KMS-11 (cell line): ENCODE measurements around the gene CARD19.

Experiments used
- H2AFZ ChIP-seq: fragments of 200-600 bp; sonication (generic); 2 replicates; pipeline ENCODE4 v1.6.1; 2016; ENCODE audit warnings: antibody characterized with exemption, mixed run types, low read depth
- H3K27ac ChIP-seq: fragments of 200-600 bp; sonication (generic); 2 replicates; pipeline ENCODE4 v1.6.1; 2016; ENCODE audit warnings: mild to moderate bottlenecking, mixed run types
- H3K27me3 ChIP-seq: fragments of 200-600 bp; sonication (generic); 2 replicates; pipeline ENCODE4 v1.6.1; 2017; ENCODE audit warnings: mild to moderate bottlenecking, low read depth, mixed run types, moderate library complexity; ENCODE audit not compliant: insufficient read depth
- H3K36me3 ChIP-seq: fragments of 200-600 bp; sonication (generic); 2 replicates; pipeline ENCODE4 v1.6.1; 2017; ENCODE audit warnings: mild to moderate bottlenecking, mixed run types; ENCODE audit not compliant: insufficient read depth
- H3K4me1 ChIP-seq: fragments of 200-600 bp; sonication (generic); 2 replicates; pipeline ENCODE4 v1.6.1; 2016; ENCODE audit warnings: mild to moderate bottlenecking, low read depth, mixed run types; ENCODE audit not compliant: poor library complexity, severe bottlenecking
- H3K4me2 ChIP-seq: fragments of 200-600 bp; sonication (generic); 2 replicates; pipeline ENCODE4 v1.7.0; 2016; ENCODE audit warnings: mild to moderate bottlenecking, mixed run types
- H3K4me3 ChIP-seq: fragments of 200-600 bp; sonication (generic); IDR thresholded peaks from 2 replicates; pipeline ENCODE4 v1.6.1; 2017; ENCODE audit warnings: low read depth, low read length, mixed read lengths; ENCODE audit not compliant: insufficient read depth
- H3K79me2 ChIP-seq: fragments of 200-600 bp; sonication (generic); 2 replicates; pipeline ENCODE4 v1.6.1; 2016; ENCODE audit warnings: low read depth, mixed run types; ENCODE audit not compliant: insufficient read depth
- H3K9ac ChIP-seq: fragments of 200-600 bp; sonication (generic); 2 replicates; pipeline ENCODE4 v1.6.1; 2016; ENCODE audit warnings: mild to moderate bottlenecking, mixed run types
- H4K20me1 ChIP-seq: fragments of 200-600 bp; sonication (generic); 2 replicates; pipeline ENCODE4 v1.6.1; 2016; ENCODE audit warnings: mild to moderate bottlenecking, mixed run types; ENCODE audit not compliant: insufficient read depth
- TF ChIP-seq, protein P1 (sequence below): fragments of 200-600 bp; sonication (generic); conservative IDR thresholded peaks from 2 replicates; pipeline ENCODE4 v1.6.1; 2017; ENCODE audit warnings: low read depth, mild to moderate bottlenecking, antibody characterized with exemption, low read length, moderate library complexity, mixed read lengths

CARD19 gene

DNA sequence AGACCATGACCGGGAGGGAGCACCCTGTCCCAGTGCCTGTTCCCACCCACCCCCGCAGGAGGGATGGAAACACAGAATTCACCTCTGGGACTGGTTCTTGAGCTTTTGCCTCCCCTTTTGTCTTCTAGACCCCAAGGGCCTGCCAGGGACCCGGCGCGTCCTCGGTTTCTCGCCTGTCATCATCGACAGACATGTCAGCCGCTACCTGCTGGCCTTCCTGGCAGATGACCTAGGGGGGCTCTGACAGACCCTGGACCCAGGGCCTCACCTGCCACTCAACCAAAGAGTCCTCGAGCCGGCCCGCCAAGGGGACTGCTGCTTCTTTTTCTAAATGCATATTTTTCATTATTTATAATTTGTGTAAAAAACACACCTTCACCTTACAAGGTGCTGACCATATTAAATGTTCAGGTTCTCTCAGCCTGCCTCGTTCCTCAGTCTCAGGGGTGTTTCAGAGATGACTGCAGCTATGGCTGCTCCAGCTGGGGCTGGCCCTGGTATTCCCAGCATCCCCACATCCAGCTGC is 16.9 kb downstream of the CARD19 start:
- Histone ChIP-seq H3K4me1 (peaks cover 36% of the 10 kb centered on the region), H2AFZ (no peak overlapping the region), H3K27me3 (no peaks in the 10 kb centered on the region), H3K4me2 (peak overlapping the region; percentile 53; the same call in 1 of the 2 replicates), H4K20me1 (no peaks in the 10 kb centered on the region), H3K9ac (no peak overlapping the region; the same call in 1 of the 2 replicates), H3K79me2 (no peaks in the 10 kb centered on the region), H3K36me3 (no peaks in the 10 kb centered on the region), H3K27ac (peak overlapping the region; percentile 19; the same call in 1 of the 2 replicates), H3K4me3 (no peak overlapping the region)
- TF ChIP-seq, protein P1, sequence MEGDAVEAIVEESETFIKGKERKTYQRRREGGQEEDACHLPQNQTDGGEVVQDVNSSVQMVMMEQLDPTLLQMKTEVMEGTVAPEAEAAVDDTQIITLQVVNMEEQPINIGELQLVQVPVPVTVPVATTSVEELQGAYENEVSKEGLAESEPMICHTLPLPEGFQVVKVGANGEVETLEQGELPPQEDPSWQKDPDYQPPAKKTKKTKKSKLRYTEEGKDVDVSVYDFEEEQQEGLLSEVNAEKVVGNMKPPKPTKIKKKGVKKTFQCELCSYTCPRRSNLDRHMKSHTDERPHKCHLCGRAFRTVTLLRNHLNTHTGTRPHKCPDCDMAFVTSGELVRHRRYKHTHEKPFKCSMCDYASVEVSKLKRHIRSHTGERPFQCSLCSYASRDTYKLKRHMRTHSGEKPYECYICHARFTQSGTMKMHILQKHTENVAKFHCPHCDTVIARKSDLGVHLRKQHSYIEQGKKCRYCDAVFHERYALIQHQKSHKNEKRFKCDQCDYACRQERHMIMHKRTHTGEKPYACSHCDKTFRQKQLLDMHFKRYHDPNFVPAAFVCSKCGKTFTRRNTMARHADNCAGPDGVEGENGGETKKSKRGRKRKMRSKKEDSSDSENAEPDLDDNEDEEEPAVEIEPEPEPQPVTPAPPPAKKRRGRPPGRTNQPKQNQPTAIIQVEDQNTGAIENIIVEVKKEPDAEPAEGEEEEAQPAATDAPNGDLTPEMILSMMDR, result no peak

DNA sequence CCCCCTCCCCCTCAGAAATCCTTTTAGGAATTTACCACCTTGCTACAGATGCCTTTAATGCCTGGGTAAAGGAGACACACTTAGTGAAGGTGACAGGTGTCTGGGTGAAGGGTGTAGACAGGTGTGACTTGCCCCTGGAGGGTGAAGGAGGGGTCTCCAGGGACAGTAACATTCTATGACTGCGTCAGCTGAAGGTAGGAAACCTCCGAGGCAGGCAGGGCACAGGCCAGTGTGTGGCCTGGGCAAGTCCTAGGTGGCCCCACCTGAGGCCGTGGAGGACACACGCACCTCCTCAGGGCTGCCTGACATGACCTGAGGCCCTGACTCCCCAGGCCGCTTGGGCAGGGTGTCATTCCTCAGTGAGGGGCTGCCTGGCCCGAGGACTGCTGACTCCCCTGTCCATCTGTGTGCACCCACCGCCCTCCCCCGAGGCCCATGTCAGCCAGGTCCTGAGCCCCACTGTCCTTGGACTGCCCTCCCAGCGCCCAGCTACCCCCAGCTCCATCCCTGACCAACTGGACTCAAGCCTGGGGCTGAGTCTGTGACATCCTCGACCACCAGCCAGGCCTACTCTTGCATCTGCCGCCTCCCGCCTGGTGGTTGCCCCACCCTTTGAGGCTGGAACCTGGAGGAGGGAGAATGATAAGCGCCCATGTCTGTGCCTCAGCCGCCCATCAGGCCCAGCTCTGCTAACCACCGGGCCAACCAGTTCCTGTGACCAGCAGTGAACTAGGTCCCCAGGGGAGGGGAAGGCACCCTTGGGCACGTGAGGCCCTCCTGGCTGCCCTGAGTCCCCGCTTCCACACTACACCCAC is 18.4 kb downstream of the CARD19 start:
- Histone ChIP-seq H2AFZ (no peak overlapping the region), H3K4me2 (no peak overlapping the region; the same call in 1 of the 2 replicates), H3K4me1 (peaks cover 28% of the 10 kb centered on the region), H3K36me3 (no peaks in the 10 kb centered on the region), H3K27ac (peak overlapping the region; percentile 59), H3K79me2 (no peaks in the 10 kb centered on the region), H4K20me1 (no peaks in the 10 kb centered on the region), H3K27me3 (no peaks in the 10 kb centered on the region), H3K9ac (peak overlapping the region; percentile 59; the same call in 1 of the 2 replicates), H3K4me3 (no peak overlapping the region)
- TF ChIP-seq, protein P1, result no peak

- H3K4me3 ChIP-seq, result no peak overlapping the region
- TF ChIP-seq, protein P1, result no peak
- no peaks in the 10 kb centered on the region for H4K20me1 ChIP-seq
- no peak overlapping the region for H3K9ac ChIP-seq
- H3K36me3 ChIP-seq, result no peaks in the 10 kb centered on the region
- no peak overlapping the region for H2AFZ ChIP-seq
- H3K4me2 ChIP-seq, result no peak overlapping the region
- H3K4me1 ChIP-seq, result peaks cover 28% of the 10 kb centered on the region
- H3K27me3 ChIP-seq, result no peaks in the 10 kb centered on the region
- H3K79me2 ChIP-seq, result no peaks in the 10 kb centered on the region
- H3K27ac ChIP-seq, result no peak overlapping the region
These were observed 18.9 kb downstream of the CARD19 start for GRCh38 chr9:93114984-93115335.

GRCh38 chr9:93115486-93116071 is 19.6 kb downstream of the CARD19 start:
- TF ChIP-seq, protein P1, result no peak
- H3K9ac ChIP-seq, result no peak overlapping the region
- H3K79me2 ChIP-seq, result no peaks in the 10 kb centered on the region
- no peak overlapping the region for H3K4me3 ChIP-seq
- H3K27ac ChIP-seq, result no peak overlapping the region
- H4K20me1 ChIP-seq, result no peaks in the 10 kb centered on the region
- no peak overlapping the region for H2AFZ ChIP-seq
- no peaks in the 10 kb centered on the region for H3K36me3 ChIP-seq
- peaks cover 28% of the 10 kb centered on the region for H3K4me1 ChIP-seq
- no peaks in the 10 kb centered on the region for H3K27me3 ChIP-seq
- no peak overlapping the region for H3K4me2 ChIP-seq
